Fibroblast of villous mesenchyme (primary cell): ENCODE data around the gene TMEM35A. TPM values are rescaled to one million over a fixed set of nuclear protein-coding genes. Genes with fewer than 3 reads are reported as not detected.
"Not testable (repeated sequence)": the region's sequence is repeated elsewhere in the genome, so short reads cannot be mapped to it uniquely, and the experiment has no call there.

Experiments
- DNase-seq: peaks from one replicate; pipeline ENCODE4 v3.0.0-alpha.2; 2010; ENCODE audit warnings: low read depth
- H3K4me3 ChIP-seq: 2 replicates; pipeline ENCODE4 v1.5.1; 2011; ENCODE audit warnings: low read depth, mild to moderate bottlenecking, low read length
- CTCF ChIP-seq: IDR thresholded peaks from 2 replicates; pipeline ENCODE4 v1.5.1; 2012; ENCODE audit warnings: low read depth, mild to moderate bottlenecking, low read length; ENCODE audit not compliant: insufficient read depth
- total RNA-seq: library from RNA; depleted of rRNA; stranded (reverse); fragments of >200 nt; gene quantifications from 2 replicates; pipeline ENCODE4 v1.2.3, GENCODE V29; 2012

Gene TMEM35A
- 0.86 and 1.9 TPM in 2 replicates for total RNA-seq

GRCh38 chrX:101078716-101079598 lies at the start of gene TMEM35A:
TMEM35A (plus strand) TSS chrX:101078879; CDS start chrX:101079003, 124 bp downstream.
- no peak for DNase-seq
- peak within 1 kb of the TSS; percentile 57 for H3K4me3 ChIP-seq
- no peak for TF ChIP-seq CTCF

GRCh38 chrX:101029665-101030064 lies 49.0 kb upstream of the TMEM35A start:
- no peak overlapping the region for H3K4me3 ChIP-seq
- TF ChIP-seq CTCF, result no peak
- DNase-seq, result no peak

GRCh38 chrX:101037231-101037630 lies 41.4 kb upstream of the TMEM35A start:
- no peak overlapping the region for H3K4me3 ChIP-seq
- no peak for TF ChIP-seq CTCF
- peak; percentile 17 for DNase-seq

GRCh38 chrX:101040197-101040596 lies 38.5 kb upstream of the TMEM35A start:
- H3K4me3 ChIP-seq, result no peak overlapping the region
- no peak for TF ChIP-seq CTCF
- DNase-seq, result peak; percentile 6

- no peak for TF ChIP-seq CTCF
- no peak for DNase-seq
- H3K4me3 ChIP-seq, result peak overlapping the region; percentile 72
Observed at GRCh38 chrX:101051153-101051548, 27.5 kb upstream of the TMEM35A start.

- peak; percentile 64 for DNase-seq
- no peak for TF ChIP-seq CTCF
- H3K4me3 ChIP-seq, result peak within 1 kb of the TSS; percentile 72
Observed at GRCh38 chrX:101051549-101052302, 27.0 kb upstream of the TMEM35A start, which contains the start of gene TRMT2B. TRMT2B (minus strand) TSS chrX:101052111; CDS start chrX:101042289, 9,822 bp downstream.

GRCh38 chrX:101056551-101056950 lies 22.1 kb upstream of the TMEM35A start:
- not testable (repeated sequence) for DNase-seq, H3K4me3 ChIP-seq
